RPMI8226 (cell line): ENCODE data around the gene NOTCH2.

Experiments used
- DNase-seq: peaks from one replicate; pipeline ENCODE4 v3.0.0-alpha.2; 2015

Gene NOTCH2

GRCh38 chr1:119902775-119903442, 166.6 kb downstream of the NOTCH2 start:
- DNase-seq: no peak

GRCh38 chr1:119898981-119899720, 170.3 kb downstream of the NOTCH2 start:
- DNase-seq: no peak

- no peak for DNase-seq
Observed at GRCh38 chr1:119898530-119898929, 170.9 kb downstream of the NOTCH2 start.

- no peak for DNase-seq
Observed at GRCh38 chr1:119896303-119896702, 173.2 kb downstream of the NOTCH2 start, which contains the start of gene ADAM30. Gene ADAM30, minus strand, starts transcription at chr1:119896515. Its CDS starts 179 bp downstream, at chr1:119896336.

DNA sequence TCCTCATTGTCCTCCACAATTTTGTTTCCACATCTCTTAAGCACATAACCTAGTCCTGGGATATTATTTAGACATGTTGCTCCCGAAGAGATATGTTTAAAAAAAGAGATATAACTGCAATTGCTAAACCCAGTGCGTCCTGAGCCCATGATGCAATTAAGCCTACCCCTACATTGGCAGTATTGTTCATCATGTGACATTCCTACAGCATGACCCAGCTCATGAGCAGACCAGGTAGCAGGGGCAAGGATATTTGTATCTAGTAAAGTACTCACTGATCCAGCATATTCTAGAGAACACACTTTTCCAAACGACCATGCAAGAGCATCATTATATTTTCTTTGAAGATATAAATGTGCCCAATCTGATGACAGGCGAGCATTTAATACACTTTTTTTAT, 174.4 kb downstream of the NOTCH2 start:
- no peak for DNase-seq

GRCh38 chr1:119893827-119894700, 175.4 kb downstream of the NOTCH2 start:
- DNase-seq: no peak

- DNase-seq: no peak
Observed at GRCh38 chr1:119893238-119893791, 176.1 kb downstream of the NOTCH2 start.

- no peak for DNase-seq
Observed at GRCh38 chr1:119891386-119891785, 178.1 kb downstream of the NOTCH2 start.

DNA sequence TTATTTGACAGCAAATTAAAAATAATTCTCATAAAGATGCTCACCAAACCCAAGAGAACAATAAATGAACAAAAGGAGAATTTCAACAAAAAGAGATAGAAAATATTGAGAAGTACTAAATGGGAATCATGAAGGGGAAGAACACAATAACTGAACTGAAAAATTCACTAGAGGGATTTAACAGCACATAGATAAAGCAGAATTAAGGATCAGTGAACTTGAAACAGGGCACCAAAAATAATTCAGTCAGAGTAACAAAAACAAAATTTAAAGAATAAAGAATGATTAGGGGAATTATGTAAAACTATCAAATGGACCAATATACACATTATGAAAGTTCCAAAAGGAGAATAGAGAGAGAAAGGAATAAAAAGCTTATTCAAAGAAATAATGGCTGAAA, 181.0 kb downstream of the NOTCH2 start:
- DNase-seq: no peak

- DNase-seq: no peak
Observed at GRCh38 chr1:119887427-119887826, 182.0 kb downstream of the NOTCH2 start.

GRCh38 chr1:119885903-119886783, 183.3 kb downstream of the NOTCH2 start:
- DNase-seq: peak; percentile 73

DNA sequence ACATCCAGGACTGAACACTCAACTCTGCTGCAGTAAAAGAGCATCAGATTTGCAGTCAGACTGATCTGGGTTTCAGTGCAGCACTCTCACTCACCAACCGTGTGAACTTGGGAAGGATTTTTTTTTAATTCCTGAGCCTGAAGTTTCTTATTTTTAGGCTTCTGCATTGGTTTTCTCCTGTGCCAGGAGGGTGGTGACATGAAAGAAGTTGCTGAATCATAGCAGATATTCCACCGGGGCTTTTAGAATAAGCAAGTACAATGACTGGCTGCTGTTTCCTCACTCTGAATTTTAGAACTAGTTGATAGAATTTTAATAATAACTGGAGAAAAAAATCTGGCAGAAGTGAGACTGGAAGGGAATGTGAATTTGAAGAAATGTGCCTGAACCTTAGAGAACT, 184.8 kb downstream of the NOTCH2 start:
- DNase-seq: no peak

DNA sequence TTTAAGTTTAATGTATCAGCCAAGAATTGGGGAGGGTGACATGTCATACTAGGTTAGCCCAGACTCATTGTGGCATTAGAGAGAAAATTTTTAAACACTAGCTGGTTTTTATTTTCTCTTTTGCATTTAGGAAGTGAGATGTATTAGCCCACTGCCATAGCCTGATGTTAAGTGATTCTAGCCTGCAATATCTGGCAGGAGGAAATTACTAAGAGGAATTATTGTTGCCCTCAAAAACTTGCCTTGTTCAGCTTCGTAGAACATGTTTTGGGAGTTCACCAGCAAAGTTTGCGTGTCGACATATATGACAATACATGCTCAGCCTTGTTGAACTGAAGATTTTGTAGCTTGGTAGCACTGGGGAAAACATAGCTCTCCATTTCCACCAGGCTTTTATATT, 185.6 kb downstream of the NOTCH2 start:
- DNase-seq: no peak

DNA sequence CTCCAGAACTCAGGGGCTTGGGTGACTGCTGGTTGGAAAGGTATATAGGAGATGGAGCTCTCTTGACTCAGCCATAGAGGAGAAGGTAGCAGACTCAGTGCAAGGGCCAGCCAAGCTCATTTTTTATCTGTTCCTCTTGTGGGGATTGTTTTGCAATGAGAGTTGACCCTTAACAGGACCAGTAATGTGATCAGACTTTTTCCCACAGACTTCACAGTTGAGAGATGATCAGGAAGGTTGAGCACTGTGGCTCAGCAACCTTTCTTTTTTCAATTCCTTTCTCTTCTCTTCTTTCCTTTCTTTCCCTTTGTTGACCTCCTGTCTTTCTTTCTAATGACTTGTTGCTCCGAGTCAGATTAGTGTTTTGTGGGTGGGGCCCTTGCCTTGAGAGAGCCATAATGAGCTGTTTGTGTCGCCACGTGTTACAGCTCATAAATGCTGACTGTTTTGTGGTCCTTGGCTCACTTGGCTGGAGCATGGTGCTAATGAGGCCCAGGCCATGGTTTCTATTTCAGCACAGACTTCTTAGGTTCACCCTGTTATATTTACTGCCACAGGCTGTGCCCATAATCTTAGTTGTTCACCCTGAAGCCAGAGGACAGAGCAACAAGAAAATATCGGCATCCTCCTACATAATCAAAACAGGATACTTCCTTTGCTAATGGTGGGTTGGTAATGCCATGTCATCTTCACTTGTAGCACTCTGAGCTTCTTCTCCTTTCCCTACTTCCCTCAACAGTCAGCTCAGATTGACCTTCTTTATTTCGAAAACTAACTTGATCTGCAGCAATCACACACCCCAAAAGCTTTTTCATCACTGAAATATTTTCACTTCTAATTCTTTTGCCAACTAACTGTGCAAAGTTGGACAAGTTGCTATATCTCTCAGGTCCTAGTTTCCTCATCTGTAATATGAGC, 187.1 kb downstream of the NOTCH2 start:
- peak; percentile 24 for DNase-seq

GRCh38 chr1:119879510-119880434, 189.7 kb downstream of the NOTCH2 start:
- DNase-seq: no peak

- no peak for DNase-seq
Observed at GRCh38 chr1:119878171-119878570, 191.3 kb downstream of the NOTCH2 start.

DNA sequence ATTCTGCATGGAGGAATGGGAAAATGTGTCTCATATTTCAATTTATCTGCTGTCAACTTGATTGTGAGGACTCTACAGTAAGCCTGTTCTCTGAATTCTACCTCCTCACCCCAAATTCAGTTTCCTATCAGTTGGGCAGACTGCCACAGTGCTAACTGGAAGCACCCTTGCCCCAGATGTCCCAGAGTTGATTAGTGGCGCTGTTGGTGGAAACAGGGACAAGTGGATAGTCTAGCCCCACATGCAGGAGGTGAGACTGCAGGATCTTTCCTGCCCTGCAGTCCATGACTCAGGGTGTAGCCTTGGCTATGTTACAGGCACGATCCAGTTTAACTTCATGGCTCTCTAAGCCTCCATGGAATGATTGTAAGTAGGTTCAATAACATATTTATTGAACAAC, 195.3 kb downstream of the NOTCH2 start:
- DNase-seq: no peak

- DNase-seq: no peak
Observed at GRCh38 chr1:119873135-119874015, 196.1 kb downstream of the NOTCH2 start.

GRCh38 chr1:119871881-119872280, 197.6 kb downstream of the NOTCH2 start:
- DNase-seq: no peak
